AG08395 (cell line): ENCODE data around the gene DDX49.
A peak's percentile ranks its signal among the peaks of the same experiment; 100 is the strongest.

Experiments used
- DNase-seq: peaks from one replicate; pipeline ENCODE4 v3.0.0; 2012; ENCODE audit warnings: mixed read lengths, low spot score

DDX49 gene, protein sequence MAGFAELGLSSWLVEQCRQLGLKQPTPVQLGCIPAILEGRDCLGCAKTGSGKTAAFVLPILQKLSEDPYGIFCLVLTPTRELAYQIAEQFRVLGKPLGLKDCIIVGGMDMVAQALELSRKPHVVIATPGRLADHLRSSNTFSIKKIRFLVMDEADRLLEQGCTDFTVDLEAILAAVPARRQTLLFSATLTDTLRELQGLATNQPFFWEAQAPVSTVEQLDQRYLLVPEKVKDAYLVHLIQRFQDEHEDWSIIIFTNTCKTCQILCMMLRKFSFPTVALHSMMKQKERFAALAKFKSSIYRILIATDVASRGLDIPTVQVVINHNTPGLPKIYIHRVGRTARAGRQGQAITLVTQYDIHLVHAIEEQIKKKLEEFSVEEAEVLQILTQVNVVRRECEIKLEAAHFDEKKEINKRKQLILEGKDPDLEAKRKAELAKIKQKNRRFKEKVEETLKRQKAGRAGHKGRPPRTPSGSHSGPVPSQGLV

DNA sequence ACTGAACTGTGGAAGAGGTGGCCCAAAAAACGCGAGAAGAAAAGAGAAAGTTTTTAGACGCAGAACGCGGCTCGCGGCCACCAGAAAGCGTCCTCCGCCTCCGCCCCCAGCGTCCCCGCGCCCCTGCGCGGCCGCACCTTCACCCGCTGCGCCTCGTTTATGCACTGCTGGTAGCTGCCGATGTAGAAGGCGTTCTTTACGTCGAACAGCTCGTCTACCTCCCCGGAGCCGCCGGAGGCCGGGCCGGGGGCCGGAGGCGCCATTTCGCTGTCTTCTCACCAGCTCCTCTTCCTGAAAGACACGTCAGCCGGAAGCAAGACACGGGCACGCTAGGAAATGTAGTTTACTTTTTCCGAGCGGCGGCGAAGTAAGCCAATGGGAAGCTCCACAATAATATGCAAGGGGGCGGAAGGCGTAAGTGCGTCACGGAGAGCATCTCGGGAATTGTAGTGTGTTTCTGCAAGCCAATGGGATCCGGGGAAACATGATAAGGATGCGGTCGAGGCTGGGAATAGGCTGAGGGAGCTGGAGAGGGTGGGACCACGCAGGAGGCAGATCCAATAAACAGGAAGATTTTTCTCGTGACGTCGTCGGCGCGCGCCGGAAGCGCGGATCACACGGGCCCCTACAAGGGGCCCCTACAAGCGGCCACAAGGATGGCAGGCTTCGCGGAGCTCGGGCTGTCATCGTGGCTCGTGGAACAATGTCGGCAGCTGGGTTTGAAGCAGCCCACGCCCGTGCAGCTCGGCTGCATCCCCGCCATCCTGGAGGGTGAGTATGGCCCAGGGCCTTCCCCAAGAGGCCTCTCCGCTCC, at the start of gene DDX49, which contains the start of gene COPE:
DDX49 (plus strand) TSS at position 630 of the 814 bp plus-strand sequence; CDS start at position 657, 27 bp downstream.
COPE (minus strand) TSS at position 302 of the 814 bp plus-strand sequence; CDS start at position 263, 39 bp downstream.
- peak; percentile 99 for DNase-seq

DNA sequence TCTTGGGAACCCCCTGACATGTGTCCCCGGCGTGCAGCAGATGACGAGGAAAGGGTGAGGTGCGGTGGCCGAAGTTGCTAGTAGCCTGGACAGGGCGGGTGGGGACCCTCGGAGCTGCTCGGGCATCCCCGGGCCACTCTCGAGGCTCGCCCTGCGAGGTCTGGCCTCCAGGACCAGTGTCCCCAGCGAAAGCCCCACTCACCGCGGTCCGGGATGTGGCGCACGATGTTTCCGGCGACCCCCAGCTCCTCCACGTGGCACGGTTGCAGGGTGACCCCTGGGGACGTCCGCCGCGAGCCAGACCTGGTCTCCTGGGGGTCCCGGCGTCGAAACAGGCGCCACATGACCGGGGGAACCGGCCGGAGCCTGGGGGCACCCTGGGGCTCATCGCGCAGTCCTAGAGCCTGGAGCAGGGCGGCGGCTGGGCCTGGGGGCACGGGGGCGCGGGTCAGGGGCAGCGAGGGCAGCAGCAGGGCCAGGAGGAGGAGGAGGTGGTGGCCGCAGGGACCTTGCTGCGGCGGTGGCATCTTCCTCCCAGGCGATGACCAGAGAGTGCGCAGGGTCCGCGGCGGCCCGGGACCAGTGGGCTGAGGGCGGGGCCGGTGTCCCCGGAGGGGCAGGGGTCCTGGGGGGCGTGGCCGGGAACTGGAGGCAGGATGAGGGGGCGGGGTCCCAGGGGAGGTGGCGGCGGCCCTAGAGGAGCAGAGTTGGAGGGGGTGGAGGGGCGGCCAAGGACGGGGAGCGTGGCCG, 49.6 kb upstream of the DDX49 start:
- DNase-seq: no peak

DNA sequence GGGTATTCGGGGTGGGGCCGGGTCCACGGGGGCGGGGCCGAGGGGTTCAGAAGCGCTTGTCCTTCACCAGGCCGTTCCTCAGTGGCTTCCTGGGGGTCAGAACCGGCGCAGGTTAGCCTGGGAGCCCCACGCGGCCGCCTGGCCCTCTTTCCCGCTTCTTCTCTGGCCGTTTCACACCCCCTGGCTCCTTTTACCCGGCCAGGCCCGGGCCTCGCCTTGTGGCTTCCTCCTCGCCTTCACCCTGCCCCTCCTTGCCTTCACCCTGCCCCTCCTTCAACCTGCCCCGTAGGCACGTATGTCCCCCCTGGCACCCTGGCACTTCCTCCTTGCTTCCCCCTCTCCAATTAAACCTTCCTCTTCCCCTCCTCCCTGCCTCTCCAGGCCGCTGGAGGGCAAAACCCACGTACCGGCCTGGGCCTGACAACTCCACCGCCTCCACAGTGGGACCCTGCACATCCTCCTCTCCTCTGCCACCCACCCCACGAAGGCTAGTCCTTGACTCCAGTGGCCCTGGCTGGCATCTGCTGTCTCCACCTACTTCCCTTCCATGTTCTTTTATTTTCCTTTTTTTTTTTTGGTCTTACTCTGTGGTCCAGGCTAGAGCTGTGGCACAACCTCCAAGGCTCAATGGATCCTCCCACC, 48.9 kb upstream of the DDX49 start:
- DNase-seq: no peak

DNA sequence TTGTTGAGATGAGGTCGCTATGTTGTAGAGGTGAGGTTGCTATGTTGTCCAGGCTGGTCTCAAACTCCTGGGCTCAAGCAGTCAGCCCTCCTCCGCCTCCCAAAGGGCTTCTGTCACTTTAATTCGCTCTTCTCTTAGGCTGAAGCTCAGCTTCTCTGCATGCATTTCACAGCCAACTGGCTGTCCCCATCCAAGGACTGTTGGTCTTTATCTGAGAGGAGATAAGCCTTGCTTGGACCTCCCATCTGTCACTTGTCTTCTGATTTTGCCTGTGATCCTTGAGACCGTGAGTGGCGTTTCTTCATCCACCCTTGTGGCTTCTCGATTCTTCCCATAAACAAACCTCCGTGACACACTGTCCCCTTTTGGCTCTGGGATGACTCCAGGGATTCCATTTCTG, 48.0 kb upstream of the DDX49 start:
- DNase-seq: no peak

DNA sequence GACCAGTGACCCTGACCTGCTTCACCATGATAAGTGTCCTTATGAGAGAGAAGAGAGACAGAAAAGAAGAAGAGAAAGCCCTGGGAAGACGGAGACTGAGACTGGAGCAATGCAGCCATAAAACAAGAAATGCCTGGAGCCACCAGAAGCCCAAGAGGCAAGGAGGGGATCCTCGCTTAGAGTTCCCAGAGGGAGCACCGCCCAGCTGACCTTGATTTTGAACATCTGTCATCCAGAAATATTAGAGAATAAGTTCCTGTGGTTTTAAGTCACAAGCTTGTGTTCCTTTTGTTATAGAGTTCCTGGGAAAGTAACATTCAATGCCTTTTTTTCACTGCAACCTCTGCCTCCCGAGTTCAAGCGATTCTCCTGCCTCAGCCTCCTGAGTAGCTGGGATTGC, 43.8 kb upstream of the DDX49 start:
- peak; percentile 77 for DNase-seq

DNA sequence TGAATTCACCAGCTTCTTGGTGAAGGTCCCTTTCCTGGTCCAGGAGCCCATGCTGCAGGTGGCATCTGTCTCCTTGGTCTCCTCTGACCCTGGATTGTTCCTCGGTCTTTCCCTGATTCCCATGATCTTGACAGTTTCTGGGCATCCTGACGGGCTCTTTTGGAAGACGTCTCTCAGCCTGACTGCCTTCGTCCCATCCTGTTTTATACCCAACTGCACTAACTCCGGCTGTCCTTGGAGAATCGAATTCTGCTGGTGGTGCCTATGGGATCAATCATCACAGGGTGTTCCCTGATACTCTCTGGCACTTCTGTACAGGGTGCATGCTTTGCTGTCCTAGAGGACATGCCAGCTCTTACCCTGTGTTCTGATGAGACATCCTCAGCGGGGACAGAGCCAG, 42.6 kb upstream of the DDX49 start:
- no peak for DNase-seq

DNA sequence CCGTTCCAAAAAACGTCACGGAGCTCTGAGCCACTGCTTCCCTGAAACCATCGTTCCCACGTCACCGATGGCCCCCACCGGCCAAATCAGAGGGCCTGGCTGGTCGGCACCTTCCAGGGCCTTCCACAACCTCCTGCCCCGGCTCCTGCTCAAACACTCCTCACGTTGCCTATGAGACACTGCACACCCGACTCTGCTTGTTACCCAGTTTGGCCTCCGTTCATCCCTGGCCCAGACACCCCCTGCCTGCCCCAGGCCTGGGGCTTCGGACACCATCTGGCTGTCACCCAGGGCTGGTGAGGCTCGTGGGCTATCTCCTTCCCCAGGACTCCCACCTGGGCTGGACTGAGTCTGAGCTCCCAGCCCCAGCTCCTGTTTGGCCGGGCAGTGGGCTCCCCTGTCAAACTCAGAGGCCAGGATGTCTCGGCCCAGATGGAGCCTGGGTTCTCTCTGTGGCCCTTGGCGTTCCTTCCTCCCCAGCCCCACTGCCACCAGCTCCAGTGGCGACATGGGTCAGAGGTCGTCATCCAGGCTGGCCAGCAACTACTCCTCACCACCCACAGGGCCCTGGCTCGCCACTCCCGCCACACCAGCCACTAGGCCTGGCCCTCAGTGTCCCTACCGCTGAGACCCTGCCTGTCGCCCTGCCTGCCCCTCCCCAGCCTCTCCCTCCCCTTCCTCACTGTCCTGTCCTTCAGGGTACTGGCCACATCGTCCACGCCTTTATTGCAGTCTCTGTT, 41.3 kb upstream of the DDX49 start:
- DNase-seq: no peak

DNA sequence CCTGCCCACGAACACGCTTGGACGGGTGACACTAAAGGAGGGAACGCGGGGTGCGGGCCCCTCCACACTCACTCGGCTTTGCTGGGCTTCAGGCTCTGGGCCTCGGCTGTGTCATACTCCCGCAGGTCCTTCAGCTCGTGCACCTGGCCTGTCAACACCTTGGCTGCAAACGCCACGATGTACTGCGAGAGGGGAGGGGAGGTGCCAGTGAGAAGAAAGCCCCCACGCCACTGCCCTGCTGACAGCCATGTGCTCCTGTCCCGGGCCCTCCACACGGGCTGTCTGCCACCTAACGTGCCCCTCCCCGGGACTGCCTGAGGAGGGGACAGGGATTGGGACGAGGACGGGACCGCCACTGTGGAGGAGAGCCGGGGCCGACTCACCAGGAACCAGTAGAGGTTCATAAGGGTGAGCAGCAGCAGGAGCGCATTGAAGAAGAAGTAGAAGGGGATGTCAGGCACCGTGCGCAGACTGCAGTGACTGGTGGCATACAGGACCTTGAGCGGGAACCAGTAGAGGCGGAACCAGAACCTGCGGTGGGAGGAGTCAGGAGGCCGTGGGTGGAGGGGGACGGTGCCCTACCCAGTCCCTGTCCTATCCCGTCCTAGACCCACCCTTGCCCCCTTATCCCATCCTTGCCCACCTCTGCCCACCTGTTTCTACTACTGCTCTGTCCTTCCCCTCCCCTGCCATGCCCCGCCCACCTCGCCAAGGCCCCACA, 40.5 kb upstream of the DDX49 start:
- DNase-seq: no peak

DNA sequence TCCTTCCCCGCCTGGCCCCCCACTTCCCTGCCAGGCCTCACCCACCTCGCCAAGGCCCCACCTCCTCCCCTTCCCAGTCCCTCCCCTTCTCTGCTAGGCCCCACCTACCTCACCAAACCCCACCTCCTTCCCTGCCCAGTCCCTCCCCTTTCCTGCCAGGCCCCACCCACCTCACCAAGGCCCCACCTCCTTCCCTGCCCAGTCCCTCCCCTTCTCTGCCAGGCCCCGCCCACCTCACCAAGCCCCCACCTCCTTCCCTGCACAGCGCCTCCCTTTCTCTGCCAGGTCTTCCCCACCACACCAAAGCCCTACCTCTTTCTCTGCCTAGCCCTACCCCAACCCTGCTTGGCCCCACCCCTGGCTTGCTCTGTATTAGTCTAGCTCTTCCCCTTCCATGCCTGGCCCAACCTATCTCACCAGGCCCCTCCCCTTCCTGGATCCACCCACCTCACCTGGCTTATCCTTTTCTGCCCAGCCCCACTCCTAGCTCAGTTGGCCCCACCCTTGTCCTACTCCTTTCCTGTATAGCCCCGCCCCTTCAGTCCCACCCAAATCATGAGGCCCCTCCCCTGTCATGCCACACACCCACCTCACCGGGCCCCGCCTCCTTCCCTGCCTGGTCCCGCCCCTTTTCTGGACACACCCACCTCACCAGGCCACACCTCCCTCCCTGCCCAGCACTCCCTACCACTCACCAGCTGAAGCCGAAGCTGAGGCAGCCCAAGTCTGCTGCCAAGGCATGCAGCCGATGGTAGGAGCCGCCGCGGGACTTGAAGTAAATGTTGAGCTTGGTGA, 39.7 kb upstream of the DDX49 start:
- no peak for DNase-seq

DNA sequence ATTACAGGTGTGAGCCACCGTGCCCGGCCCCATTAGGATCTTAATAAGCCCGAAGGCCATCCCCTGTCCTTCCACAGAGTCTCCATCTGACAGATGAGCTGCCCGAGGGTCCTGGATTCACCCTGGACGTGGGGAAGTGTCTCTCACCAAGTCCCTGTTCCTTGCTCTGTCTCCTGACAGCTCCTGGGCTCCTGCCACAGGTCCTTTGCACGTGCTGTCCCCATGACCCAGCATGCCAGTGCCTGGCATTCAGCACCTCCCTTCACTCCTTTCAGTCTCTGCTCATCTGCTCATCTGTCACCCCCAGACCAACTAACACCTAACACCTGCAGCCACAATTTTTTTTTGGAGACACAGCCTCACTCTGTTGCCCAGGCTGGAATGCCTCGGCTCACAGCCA, 38.0 kb upstream of the DDX49 start:
- DNase-seq: no peak

DNA sequence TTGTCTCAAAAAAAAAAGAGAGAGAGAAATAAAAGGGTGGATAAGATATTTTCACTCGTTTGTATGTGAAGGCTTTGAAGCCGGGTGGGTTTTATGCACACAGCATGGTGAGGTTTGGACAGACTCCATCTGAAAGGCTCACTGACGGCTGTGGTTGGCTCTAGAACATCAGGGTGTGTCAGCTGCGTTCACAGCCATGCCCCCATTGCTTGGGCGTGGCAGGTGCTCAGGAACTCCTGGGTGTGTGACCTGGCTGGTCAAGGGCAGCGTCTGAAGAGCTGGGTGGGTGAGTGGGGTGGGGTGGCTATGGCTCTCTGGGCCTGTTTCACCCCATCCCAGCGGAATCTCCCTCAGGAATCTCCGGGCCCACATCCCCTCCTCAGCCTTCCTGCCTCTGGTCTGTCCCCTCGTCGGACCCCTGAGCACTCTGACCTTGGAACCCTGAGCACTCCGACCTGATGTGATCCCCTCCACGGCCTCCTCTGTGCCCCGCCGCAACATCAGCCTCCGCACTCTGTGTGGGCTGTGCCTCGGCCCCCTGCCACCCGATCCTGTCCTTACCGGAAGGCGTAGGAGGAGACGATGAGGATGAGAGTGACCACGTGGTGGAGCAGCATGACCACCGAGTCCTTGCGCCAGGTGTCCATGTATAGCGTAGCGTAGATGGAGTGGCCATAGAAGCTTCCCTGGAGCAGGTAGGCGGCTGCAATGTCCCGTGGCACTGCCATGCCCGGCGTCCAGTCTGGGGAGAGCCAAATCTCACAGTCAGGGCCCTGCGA, 35.8 kb upstream of the DDX49 start:
- DNase-seq: no peak

DNA sequence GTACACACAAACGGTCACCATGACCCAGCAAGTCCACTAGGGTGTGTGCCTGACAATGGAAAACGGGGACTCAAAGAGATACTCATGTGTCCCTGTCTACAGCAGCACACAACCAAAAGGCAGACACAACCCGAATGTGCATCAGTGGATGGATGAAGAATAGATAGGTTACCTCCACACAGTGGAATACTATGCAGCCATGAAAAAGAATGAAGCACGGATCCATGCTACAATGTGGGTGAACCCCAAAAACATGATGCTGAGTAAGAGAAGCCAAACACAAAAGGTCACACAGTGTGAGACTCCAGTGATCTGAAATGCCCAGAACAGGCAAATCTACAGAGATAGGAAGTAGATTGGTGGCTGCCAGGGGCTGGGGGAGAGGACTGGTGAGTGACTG, 32.5 kb upstream of the DDX49 start:
- DNase-seq: no peak

DNA sequence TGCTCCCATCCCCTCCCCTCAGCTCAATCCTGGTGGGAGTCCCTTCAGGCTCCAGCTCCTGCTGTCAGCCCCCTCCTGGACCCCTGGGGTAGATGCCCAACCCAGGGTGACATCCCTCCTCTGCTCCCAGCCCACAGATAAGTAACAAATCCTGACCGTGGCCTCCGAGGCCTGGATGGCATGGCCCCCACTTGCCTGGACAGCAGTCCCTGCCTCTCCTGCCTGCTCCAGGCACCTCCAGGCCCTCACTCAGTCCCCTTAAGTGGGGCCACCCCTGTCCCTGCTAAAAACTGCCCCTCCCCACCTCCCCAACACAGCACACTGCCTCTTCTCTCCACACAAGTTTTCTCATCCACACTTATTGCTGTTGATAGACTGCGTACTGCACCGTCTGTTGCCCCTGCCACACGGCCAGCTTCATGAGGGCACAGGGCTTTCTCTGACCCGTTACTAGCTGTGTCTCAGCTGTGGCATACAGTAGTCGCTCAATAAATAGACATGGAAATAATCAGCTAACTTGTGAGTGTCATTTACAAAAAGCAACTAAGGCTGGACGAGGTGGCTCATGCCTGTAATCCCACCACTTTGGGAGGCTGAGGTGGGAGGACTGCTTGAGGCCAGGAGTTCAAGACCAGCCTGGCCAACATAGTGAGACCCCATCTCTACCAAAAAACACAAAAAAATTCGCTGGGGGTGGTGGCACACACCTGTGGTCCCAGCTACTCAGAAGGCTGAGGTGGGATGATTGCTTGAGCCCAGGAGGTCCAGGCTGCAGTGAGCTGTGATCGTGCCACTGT, 29.4 kb upstream of the DDX49 start:
- no peak for DNase-seq

DNA sequence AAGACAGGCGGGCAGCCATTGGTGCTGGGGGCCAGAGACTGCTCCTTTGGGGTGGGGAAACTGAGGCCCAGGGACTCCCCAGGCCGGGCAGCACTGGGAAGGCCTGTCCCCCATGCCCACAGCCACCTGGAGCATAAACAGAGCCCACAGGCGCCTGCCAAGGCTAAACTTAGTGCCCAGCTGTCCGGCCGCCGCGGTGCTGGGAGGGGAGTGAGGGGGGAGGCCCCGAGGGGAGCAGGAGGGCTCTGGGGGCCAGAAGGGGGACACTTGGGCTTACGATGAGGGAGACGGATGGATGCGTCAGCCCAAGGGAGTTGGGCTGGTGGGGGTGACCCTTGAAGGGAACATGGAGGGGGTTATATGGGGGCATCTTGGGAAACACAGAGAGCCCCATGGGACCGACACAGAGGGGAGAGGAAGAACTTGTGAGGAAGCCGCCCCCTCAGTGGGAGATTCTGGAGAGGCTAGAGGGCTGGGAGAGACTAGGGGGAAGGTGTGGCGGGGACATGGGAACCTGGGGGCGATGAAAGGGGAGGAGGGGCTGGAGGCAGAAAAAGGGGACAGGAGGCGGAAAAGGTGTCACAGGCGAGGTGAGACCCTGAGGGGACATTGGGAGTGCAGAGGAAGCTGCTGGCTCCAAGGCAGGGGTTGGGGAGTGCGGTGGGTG, 25.8 kb upstream of the DDX49 start:
- DNase-seq: no peak

DNA sequence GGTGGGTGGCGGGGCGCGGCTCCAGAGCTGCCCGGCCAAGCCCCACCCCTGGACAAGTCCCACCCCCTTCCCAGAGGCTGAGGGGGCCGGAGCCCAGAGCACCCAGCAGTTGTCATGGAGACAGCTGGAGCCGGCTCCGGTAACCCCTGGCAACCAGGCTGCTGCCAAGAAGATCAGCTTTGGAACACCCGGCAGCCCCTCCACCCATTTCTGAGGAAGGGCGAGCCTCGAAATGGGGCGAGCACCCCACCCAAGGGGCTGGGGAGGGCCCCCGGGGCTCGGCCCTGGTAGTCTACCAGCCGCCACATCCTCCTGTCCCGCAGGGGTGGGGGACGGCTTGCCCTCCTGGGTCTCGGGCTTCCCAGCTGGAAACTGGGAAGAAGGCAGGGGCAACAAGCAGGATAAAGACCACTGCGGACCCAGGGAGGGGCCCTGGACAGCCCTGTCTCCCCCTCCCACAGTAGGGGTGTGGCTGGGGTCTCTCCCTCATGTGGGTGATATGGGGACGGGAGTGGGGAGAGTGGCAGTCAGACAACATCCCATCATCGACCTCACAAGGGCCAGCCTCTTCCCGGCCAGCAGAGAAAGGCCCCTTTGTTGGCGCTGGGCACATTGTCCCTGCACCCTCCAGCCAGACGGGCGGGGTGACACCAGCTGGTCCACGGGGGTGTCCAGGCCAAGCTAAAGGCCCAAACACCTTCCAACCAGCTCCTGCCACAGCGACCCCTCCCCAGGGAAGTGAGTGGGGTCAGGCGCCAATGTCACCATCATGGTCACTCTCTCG, 25.1 kb upstream of the DDX49 start:
- DNase-seq: peak; percentile 38

DNA sequence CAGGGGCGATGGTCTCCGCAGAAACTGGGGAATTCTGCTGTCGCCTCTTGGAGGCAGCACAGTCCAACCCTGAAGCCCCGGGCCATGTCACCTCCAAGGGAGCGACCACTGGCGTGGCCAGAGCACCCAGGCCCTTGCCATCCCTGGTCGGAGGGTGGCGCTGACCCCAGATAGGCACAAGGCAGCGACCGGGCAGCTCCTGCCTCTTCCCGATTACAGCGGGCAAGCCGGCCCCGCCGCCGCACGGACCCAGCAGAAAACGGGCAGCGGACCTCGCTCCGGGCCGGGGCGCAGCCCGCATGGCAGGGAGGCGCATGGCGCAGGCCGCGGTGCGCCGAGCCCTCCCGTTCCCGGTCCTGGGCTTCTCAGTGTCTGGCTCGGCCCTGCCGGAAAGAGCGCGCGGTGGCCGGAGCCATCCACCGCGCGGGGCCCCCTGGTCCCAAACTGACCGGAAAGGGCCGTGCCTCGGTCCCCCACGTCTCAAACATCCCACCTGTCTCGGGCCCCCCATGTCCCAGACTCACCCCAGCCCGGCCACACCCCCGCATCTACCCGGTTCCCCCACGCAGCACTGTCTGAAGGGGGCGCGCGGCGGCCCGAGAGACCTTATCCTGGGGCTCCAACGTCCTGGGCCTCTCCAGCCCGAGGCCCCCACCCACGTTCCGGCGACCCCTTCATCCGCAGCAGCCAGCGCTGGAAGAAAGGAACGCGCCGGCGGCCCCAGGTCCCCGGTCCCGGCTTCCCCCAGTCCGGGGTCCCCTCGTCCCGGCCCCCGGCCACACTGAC, 24.3 kb upstream of the DDX49 start:
- DNase-seq: peak; percentile 64
